Skeletal muscle tissue (tissue), 4 donors: ENCODE data around the gene RNU1-1. TPM values are rescaled to one million over a fixed set of nuclear protein-coding genes. Genes with fewer than 3 reads are reported as not detected.
A peak's percentile ranks its signal among the peaks of the same experiment; 100 is the strongest.
"Not testable (repeated sequence)": the region's sequence is repeated elsewhere in the genome, so short reads cannot be mapped to it uniquely, and the experiment has no call there.

ENCODE experiments used
- H3K27ac ChIP-seq: one replicate; pipeline ENCODE4 v1.7.0; 2013; ENCODE audit warnings: mild to moderate bottlenecking, low read depth, low read length, inconsistent platforms
- H3K27me3 ChIP-seq, 3 donors: one replicate each; pipeline ENCODE4 v1.7.0; 2013; ENCODE audit warnings: low read length in 3 of 3; ENCODE audit not compliant: control insufficient read depth in 3 of 3, insufficient read depth in 3 of 3
- H3K36me3 ChIP-seq, 3 donors: one replicate each; pipeline ENCODE4 v1.7.0; 2013; ENCODE audit warnings: low read length in 3 of 3; ENCODE audit not compliant: control insufficient read depth in 3 of 3, insufficient read depth in 3 of 3
- H3K4me1 ChIP-seq, 3 donors: one replicate each; pipeline ENCODE4 v1.7.0; 2013; ENCODE audit warnings: low read length in 3 of 3, mild to moderate bottlenecking in 3 of 3; ENCODE audit not compliant: control insufficient read depth in 3 of 3, insufficient read depth in 3 of 3
- H3K4me3 ChIP-seq, 3 donors: one replicate each; pipeline ENCODE4 v1.7.0; 2013; ENCODE audit warnings: low read length in 3 of 3
- H3K9ac ChIP-seq, 3 donors: one replicate each; pipeline ENCODE4 v1.7.0; 2013; ENCODE audit warnings: low read length in 3 of 3, mild to moderate bottlenecking in 3 of 3, moderate library complexity in 2 of 3, low read depth in 1 of 3
- H3K9me3 ChIP-seq, 3 donors: one replicate each; pipeline ENCODE4 v1.7.0; 2013; ENCODE audit warnings: low read length in 3 of 3; ENCODE audit not compliant: control insufficient read depth in 3 of 3
- total RNA-seq: library from RNA; depleted of rRNA; stranded (reverse); fragments of >200 nt; gene quantifications from one replicate; pipeline ENCODE4 v1.2.3, GENCODE V29; 2014
- donor health status: Osteomylitis.

The RNU1-1 gene
- total RNA-seq, 1 donor from 2014 or later, result under 0.01 TPM

- not testable (repeated sequence) for H3K9ac ChIP-seq, H3K27me3 ChIP-seq, H3K9me3 ChIP-seq, H3K27ac ChIP-seq, H3K4me1 ChIP-seq, H3K4me3 ChIP-seq, H3K36me3 ChIP-seq
Measured at GRCh38 chr1:16508861-16509445, 5.1 kb downstream of the RNU1-1 start.

- not testable (repeated sequence) for H3K36me3 ChIP-seq, H3K4me1 ChIP-seq, H3K27ac ChIP-seq, H3K9me3 ChIP-seq, H3K27me3 ChIP-seq
- Histone ChIP-seq H3K4me3 (peak overlapping the region in 1 of 3 donors; percentile 31), H3K9ac (peak overlapping the region in 1 of 3 donors; percentile 38)
Measured at GRCh38 chr1:16506364-16507136, 7.5 kb downstream of the RNU1-1 start.

- H3K4me3 ChIP-seq, H3K27me3 ChIP-seq, H3K36me3 ChIP-seq, H3K4me1 ChIP-seq, H3K27ac ChIP-seq, H3K9me3 ChIP-seq, H3K9ac ChIP-seq: not testable (repeated sequence)
Measured at GRCh38 chr1:16505870-16506269, 8.2 kb downstream of the RNU1-1 start.

- no peak overlapping the region for H3K4me3 ChIP-seq
- no peaks in the 10 kb centered on the region for H3K36me3 ChIP-seq
- H3K9me3 ChIP-seq, result no peaks in the 10 kb centered on the region
- no peak overlapping the region for H3K27ac ChIP-seq
- H3K4me1 ChIP-seq, result peaks cover 0 to 6% (median 4%) of the 10 kb centered on the region in 3 donors
- no peak overlapping the region for H3K9ac ChIP-seq
- no peaks in the 10 kb centered on the region for H3K27me3 ChIP-seq
Measured at GRCh38 chr1:16503494-16503893, 10.6 kb downstream of the RNU1-1 start.

GRCh38 chr1:16501446-16501845 lies 12.6 kb downstream of the RNU1-1 start:
- not testable (repeated sequence) for H3K9ac ChIP-seq, H3K27ac ChIP-seq, H3K36me3 ChIP-seq, H3K4me3 ChIP-seq, H3K27me3 ChIP-seq, H3K4me1 ChIP-seq, H3K9me3 ChIP-seq

GRCh38 chr1:16500975-16501374 lies 13.1 kb downstream of the RNU1-1 start:
- not testable (repeated sequence) for H3K27me3 ChIP-seq, H3K9ac ChIP-seq, H3K9me3 ChIP-seq, H3K4me3 ChIP-seq, H3K4me1 ChIP-seq, H3K27ac ChIP-seq, H3K36me3 ChIP-seq

GRCh38 chr1:16500466-16500865 lies 13.6 kb downstream of the RNU1-1 start:
- not testable (repeated sequence) for H3K4me1 ChIP-seq, H3K4me3 ChIP-seq, H3K9me3 ChIP-seq, H3K27ac ChIP-seq, H3K27me3 ChIP-seq, H3K9ac ChIP-seq, H3K36me3 ChIP-seq

GRCh38 chr1:16498573-16499413 lies 15.3 kb downstream of the RNU1-1 start:
- H3K4me3 ChIP-seq, result peak overlapping the region; percentile 89 to 91 (median 90)
- no peaks in the 10 kb centered on the region for H3K36me3 ChIP-seq
- no peaks in the 10 kb centered on the region for H3K27me3 ChIP-seq

GRCh38 chr1:16498047-16498446 lies 16.0 kb downstream of the RNU1-1 start:
- not testable (repeated sequence) for H3K9ac ChIP-seq, H3K9me3 ChIP-seq

More at GRCh38 chr1:16498573-16499413, 15.3 kb downstream of the RNU1-1 start:
- Histone ChIP-seq H3K4me1 (peaks cover 0 to 7% (median 6%) of the 10 kb centered on the region in 3 donors), H3K9ac (peak overlapping the region; percentile 83 to 91 (median 85)), H3K27ac (peak overlapping the region; percentile 40), H3K9me3 (no peaks in the 10 kb centered on the region)

GRCh38 chr1:16497474-16497904 lies 16.6 kb downstream of the RNU1-1 start:
- not testable (repeated sequence) for H3K4me3 ChIP-seq, H3K36me3 ChIP-seq, H3K4me1 ChIP-seq, H3K27me3 ChIP-seq, H3K27ac ChIP-seq, H3K9me3 ChIP-seq, H3K9ac ChIP-seq

More at GRCh38 chr1:16498047-16498446, 16.0 kb downstream of the RNU1-1 start:
- H3K27me3 ChIP-seq, H3K4me1 ChIP-seq, H3K4me3 ChIP-seq, H3K36me3 ChIP-seq, H3K27ac ChIP-seq: not testable (repeated sequence)
